Measurements from ENCODE around the gene TMEM191B.
"Not testable (repeated sequence)": the region's sequence is repeated elsewhere in the genome, so short reads cannot be mapped to it uniquely, and the experiment has no call there.

TMEM191B gene

DNA sequence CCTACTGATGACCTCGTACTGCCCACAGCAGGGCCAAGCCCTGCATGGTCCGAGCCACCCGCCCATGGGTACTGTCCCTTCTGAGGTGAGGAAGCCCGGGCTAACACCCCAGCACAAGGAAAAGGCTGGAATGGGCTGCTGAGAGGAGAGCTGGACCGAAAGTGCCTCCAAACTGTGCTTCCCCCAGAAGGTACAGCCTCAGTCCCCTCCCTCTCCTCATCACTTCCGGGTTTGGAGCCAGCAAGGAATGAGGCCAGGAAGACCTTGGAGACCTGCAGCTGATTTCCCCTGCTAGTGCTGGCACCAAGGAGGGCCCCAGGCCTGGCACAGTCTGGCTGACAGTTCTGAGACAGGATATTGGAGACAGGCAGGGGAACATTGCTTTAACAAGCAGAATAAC, 31.3 kb downstream of the TMEM191B start:
- not testable (repeated sequence) for DNase-seq

DNA sequence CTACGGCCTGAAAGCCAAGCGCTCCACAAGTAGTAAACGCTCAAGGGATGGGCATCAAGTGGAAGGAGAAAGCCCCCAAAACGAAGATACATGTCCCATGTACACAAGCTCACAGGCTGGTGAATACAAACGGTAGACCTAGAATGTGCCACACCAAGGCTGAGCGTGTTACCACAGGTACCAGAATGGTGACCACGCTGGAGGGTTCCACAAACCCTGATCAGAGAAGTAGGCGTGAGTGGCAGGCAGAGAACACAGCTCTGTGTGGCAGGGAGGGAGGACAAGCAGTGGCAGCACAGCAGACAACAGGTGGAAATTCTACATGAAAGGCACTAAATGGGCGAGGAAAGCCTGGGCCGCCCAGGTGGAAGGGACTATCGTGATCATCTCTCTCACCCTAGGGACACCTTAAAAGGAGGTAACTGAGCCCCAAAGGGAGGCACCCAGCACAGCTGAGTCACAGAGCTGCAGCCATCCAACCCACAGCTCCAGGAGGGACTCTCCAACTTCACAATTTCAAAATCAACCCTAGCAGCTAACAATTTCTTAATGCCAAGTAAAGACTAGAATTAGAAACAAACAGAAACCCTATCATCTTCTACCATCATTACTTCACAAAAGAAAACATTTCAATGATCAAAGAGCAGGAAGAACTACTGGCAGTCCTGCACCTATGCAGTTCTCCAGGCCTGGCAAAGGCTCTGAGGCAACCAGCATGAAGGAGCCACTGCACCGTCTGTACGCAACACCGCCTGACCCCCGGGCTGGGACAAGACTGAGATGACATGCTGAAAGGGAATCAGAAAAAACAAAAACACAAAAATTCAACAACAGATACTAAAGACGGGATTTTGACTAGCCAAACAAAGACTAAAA, 32.7 kb downstream of the TMEM191B start:
- DNase-seq: not testable (repeated sequence)

DNA sequence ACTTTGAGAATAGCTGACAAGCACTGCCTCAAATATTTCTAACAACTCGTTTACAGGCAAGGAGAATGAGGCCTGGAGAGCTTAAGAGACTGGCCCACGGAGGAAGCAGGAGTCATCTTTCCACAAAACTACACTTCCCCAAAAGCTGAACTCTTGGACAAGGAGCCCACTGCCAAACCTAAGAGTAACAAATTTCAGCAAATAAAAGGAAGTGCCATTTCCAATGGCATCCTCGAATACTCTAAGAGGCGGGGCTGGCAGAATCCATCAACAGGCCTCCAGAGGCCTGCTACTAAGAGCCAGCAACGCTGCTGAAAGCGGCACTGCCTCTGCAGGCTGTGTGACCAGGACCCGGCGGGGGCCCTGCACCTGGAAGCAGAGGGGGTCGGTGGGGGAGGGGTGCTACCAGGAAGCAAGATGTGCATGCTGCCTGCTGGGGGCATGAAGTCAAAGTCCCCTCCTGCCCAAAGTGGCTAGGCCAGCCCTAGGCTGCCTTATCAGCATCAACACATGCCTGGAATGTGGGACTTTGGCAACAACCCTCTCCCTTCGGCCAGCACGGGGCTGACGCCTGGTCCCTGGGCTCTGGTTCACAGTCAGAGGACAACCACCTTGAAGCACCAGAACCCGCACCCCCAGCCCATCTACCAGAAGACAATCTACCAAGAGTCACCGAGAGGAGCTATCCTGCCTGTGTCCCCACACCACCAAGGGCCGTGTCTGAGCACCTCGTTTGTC, 43.1 kb downstream of the TMEM191B start:
- not testable (repeated sequence) for DNase-seq

DNA sequence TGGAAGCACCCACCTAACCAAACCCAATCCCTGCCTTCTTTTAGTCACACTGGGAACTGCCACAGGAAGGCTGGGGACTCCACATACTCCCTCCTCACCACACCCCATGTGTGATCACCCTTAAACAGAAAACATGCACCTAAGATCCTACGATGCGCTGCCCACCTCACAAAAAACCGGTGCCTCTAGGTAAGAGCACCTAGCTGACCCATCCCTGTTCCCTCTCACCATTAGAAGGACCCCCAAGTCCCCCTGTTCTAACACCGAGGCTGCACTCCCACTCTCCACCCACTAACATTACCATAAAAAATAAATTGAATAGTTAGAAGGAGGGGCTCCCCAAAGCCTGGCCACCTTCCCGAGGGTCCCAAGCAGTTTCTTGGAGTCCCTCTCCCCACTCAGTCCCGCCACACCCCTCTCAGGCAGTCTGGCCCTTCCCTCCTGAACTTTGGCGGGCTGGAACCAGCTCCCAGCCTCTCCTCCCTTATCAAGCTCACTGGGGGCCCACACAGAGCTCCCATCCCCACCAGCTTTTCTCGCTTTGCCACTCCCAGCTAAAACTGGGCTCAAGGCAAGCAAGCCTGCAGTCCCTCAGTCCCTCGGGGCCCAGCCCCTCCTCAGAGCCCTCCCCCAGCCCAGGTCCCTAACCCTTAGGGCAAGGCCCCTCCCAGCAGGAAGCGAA, 46.0 kb downstream of the TMEM191B start:
- not testable (repeated sequence) for DNase-seq

- DNase-seq: not testable (repeated sequence)
These were observed 47.0 kb downstream of the TMEM191B start for GRCh38 chr22:18574555-18574954.

DNA sequence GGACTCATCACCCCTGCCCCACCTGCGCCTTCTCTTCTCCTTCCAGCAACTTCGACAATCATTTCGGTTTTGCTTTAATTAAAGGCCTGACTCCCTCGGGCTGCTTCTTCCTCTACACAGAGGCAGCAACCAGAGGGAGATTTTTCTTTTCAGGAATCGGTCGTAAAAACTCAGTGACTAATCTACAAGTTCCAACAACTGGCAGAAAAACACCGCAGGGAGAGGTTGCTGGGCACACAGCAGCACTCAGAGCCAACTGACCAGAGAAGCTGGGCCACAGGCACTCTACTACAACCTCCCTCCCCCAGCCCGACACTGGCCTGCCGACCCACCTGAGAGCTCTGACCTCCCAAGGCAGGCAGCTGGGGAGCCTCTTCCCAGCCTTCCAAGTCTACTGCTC, 48.1 kb downstream of the TMEM191B start:
- DNase-seq: not testable (repeated sequence)

DNA sequence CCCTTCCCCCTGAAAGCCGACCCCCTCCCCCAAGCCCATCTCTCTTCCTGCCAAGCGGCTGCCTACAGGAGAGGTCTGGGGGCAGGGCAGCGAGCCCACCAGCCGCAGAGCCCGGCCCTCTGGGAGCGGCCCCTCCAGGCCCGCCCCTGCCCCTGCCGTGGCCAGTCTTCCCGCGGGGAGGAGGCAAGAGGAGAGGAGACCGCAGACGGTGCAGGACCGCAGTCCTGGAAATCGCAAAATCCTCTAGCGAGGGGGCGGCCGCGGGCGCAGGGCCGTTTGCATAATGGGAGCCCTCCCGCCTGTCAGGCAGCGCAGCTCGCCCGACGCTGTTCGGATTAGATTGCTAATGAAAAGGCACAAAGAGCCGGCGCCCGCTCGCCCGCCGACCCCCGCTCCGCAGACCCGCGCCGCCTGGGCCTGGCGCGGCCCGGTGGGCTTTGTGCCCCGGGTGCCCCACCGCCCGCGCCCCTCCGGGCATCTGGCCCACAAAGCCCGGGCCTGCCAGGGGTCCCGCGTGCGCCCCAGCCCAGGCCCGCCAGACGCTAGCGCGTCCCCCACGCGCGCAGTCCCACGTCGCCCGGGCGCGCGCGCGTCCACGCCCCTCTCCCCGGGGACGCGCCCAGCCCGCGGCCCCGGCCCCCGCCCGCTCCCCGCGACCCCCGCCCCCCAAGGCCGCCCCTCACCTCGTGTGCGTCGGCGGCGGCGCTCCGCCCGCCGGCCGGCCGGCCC, 49.7 kb downstream of the TMEM191B start:
- not testable (repeated sequence) for DNase-seq

- DNase-seq: not testable (repeated sequence)
These were observed 50.2 kb downstream of the TMEM191B start for GRCh38 chr22:18577847-18578246.

All from CD4-positive, alpha-beta T cell treated with Interleukin-12 subunit alpha and Interleukin-12 subunit beta, for 1 hour (primary cell).